OCI-LY3 (cell line): ENCODE measurements around the gene GPLD1.

Source experiments
- H2AFZ ChIP-seq: fragments of 200-600, 300-600 bp; shearing (Covaris generic); 2 replicates; pipeline ENCODE4 v1.6.0; 2014; ENCODE audit warnings: antibody characterized with exemption, low read depth, low read length
- H3K27ac ChIP-seq: fragments of 200-600, 300-600 bp; sonication (generic); 2 replicates; pipeline ENCODE4 v1.5.1; 2014; ENCODE audit warnings: mild to moderate bottlenecking, low read length, moderate library complexity, mixed read lengths
- H3K27me3 ChIP-seq: fragments of 200-600, 300-600 bp; sonication (generic); 2 replicates; pipeline ENCODE4 v1.6.1; 2014; ENCODE audit warnings: low read depth, low read length, mixed read lengths
- H3K36me3 ChIP-seq: fragments of 200-600, 300-600 bp; sonication (generic); replicated peaks from 2 replicates; pipeline ENCODE3; 2014; ENCODE audit warnings: low read depth, low read length, mixed read lengths
- H3K4me1 ChIP-seq: fragments of 300-600, 200-600 bp; sonication (generic); 2 replicates; pipeline ENCODE4 v1.6.1; 2014; ENCODE audit warnings: low read length, mixed read lengths
- H3K4me2 ChIP-seq: fragments of 200-600, 300-600 bp; sonication (generic); 2 replicates; pipeline ENCODE4 v1.6.1; 2014; ENCODE audit warnings: low read length, mixed read lengths
- H3K4me3 ChIP-seq: fragments of 300-600, 200-600 bp; sonication (generic); 2 replicates; pipeline ENCODE4 v1.5.1; 2014; ENCODE audit warnings: antibody characterized with exemption, mild to moderate bottlenecking, low read length, moderate library complexity
- H3K79me2 ChIP-seq: fragments of 300-600, 200-600 bp; shearing (Covaris generic); 2 replicates; pipeline ENCODE4 v1.6.1; 2014; ENCODE audit warnings: mild to moderate bottlenecking, low read length, mixed read lengths
- H3K9ac ChIP-seq: fragments of 300-600, 200-600 bp; shearing (Covaris generic); 2 replicates; pipeline ENCODE4 v1.6.0; 2014; ENCODE audit warnings: mild to moderate bottlenecking, low read length, moderate library complexity
- H3K9me3 ChIP-seq: fragments of 200-600, 300-600 bp; shearing (Covaris generic); 2 replicates; pipeline ENCODE4 v1.6.1; 2014; ENCODE audit warnings: low read length, mixed read lengths; ENCODE audit not compliant: insufficient read depth
- H4K20me1 ChIP-seq: fragments of 200-600, 300-600 bp; sonication (generic); 2 replicates; pipeline ENCODE4 v1.6.1; 2016; ENCODE audit warnings: low read length, mixed read lengths; ENCODE audit not compliant: insufficient read depth
- EZH2phosphoT487 ChIP-seq: fragments of 200-600 bp; shearing (Covaris generic); IDR thresholded peaks from 2 replicates; pipeline ENCODE4 v1.6.1; 2018; ENCODE audit warnings: antibody characterized with exemption, mixed run types, low read depth
- TF ChIP-seq, protein P1 (sequence below): fragments of 200-600, 300-600 bp; sonication (generic); IDR thresholded peaks from 2 replicates; pipeline ENCODE4 v1.5.1; 2014; ENCODE audit warnings: antibody characterized with exemption, low read length, low read depth

Gene GPLD1

DNA sequence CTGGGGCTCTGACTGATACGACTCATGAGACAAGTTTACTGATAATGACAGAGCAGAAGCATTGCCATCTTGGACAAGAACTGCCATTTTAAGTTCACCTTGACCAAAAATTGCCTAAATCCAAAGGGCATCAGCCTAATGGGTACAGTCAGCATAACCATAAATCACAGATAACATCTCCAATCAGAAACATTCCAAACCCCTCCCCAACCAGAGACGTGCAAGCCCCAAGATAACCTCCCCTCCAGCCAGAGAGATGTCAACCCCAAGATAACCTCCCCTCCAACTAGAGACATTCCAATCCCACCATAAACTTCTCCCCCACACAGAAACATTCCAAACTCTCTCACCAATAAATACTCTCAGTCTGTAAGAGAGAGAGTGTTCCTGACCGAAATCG, 10.5 kb downstream of the GPLD1 start:
- Histone ChIP-seq H3K79me2 (no peaks in the 10 kb centered on the region), H3K9me3 (no peaks in the 10 kb centered on the region), H4K20me1 (no peaks in the 10 kb centered on the region), H3K4me1 (no peaks in the 10 kb centered on the region), H3K36me3 (peaks cover 3% of the 10 kb centered on the region), H3K9ac (no peak overlapping the region), H3K27ac (no peak overlapping the region), H3K27me3 (no peaks in the 10 kb centered on the region), H3K4me3 (no peak overlapping the region), H2AFZ (no peak overlapping the region), H3K4me2 (no peak overlapping the region)
- no peak for TF ChIP-seq EZH2phosphoT487
- TF ChIP-seq, protein P1, sequence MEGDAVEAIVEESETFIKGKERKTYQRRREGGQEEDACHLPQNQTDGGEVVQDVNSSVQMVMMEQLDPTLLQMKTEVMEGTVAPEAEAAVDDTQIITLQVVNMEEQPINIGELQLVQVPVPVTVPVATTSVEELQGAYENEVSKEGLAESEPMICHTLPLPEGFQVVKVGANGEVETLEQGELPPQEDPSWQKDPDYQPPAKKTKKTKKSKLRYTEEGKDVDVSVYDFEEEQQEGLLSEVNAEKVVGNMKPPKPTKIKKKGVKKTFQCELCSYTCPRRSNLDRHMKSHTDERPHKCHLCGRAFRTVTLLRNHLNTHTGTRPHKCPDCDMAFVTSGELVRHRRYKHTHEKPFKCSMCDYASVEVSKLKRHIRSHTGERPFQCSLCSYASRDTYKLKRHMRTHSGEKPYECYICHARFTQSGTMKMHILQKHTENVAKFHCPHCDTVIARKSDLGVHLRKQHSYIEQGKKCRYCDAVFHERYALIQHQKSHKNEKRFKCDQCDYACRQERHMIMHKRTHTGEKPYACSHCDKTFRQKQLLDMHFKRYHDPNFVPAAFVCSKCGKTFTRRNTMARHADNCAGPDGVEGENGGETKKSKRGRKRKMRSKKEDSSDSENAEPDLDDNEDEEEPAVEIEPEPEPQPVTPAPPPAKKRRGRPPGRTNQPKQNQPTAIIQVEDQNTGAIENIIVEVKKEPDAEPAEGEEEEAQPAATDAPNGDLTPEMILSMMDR, result no peak

DNA sequence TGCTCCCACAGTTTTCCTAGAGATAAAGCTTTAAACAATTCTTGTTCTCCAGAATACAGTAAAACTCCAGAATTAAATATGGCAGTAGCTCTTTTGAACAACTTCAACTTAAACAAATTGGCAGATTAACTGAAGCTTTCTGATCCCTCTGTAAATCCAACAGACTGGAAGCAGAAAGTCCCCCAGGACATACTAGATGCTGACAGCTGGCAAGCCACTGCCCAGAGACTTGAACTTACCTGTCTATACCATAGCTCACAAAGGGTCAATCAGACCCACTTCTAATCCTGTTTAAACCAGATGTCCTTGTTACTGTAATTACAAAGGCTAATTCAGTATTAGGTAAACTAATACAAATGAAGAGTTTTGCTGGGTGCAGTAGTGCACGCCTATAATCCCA, 12.3 kb downstream of the GPLD1 start:
- Histone ChIP-seq H4K20me1 (no peaks in the 10 kb centered on the region), H3K36me3 (peaks cover 3% of the 10 kb centered on the region), H3K9ac (no peak overlapping the region), H2AFZ (no peak overlapping the region), H3K27me3 (no peaks in the 10 kb centered on the region), H3K27ac (no peak overlapping the region), H3K79me2 (no peaks in the 10 kb centered on the region), H3K4me1 (no peaks in the 10 kb centered on the region), H3K4me3 (no peak overlapping the region), H3K4me2 (no peak overlapping the region), H3K9me3 (no peaks in the 10 kb centered on the region)
- TF ChIP-seq, protein P1, result no peak
- no peak for TF ChIP-seq EZH2phosphoT487

DNA sequence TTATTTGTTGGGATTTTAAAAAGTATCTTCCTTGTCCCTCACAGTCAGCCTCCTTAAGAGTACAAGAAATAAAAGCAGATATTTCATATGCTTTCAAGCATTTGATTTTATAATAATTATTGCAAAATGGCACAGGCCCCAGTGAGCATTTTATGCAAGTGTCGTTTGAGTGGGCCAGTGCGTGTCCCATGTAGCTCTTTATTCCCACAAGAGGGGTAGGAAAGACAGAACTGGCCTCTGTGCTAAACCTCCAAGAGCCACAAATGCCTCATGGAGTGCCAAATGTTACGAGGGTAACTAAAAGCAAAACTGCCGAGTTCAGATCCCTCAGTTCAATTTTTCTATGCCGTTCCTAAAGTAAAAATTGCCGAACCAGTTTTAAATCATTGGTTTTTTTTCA, 12.7 kb downstream of the GPLD1 start:
- H3K4me3 ChIP-seq, result no peak overlapping the region
- H3K9ac ChIP-seq, result no peak overlapping the region
- H3K36me3 ChIP-seq, result peaks cover 3% of the 10 kb centered on the region
- no peaks in the 10 kb centered on the region for H3K9me3 ChIP-seq
- H3K79me2 ChIP-seq, result no peaks in the 10 kb centered on the region
- no peak overlapping the region for H3K27ac ChIP-seq
- no peak overlapping the region for H2AFZ ChIP-seq
- no peaks in the 10 kb centered on the region for H3K27me3 ChIP-seq
- H4K20me1 ChIP-seq, result no peaks in the 10 kb centered on the region
- no peaks in the 10 kb centered on the region for H3K4me1 ChIP-seq
- no peak for TF ChIP-seq EZH2phosphoT487
- TF ChIP-seq, protein P1, result no peak
- no peak overlapping the region for H3K4me2 ChIP-seq

DNA sequence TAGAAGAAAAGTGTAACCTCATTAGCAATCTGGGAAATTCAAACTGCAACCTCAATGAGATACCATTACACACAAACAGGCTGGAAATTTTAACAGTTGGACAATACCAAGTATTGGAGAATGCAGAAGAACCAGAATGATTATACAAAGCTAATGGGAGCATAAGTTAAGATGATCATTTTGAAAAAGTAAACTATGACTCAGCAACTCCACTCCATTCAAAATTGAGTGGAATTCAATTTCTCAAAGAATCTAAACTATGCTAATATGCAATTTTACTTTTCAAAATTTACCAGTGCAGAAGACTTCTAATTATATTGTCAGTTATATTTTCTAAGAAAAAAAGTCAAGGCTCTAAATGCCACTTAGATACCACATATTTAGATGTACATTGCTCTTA, 17.2 kb downstream of the GPLD1 start:
- H3K27me3 ChIP-seq, result no peaks in the 10 kb centered on the region
- no peak overlapping the region for H2AFZ ChIP-seq
- TF ChIP-seq, protein P1, result no peak
- TF ChIP-seq EZH2phosphoT487, result no peak
- H4K20me1 ChIP-seq, result no peaks in the 10 kb centered on the region
- H3K9ac ChIP-seq, result no peak overlapping the region
- no peaks in the 10 kb centered on the region for H3K9me3 ChIP-seq
- no peaks in the 10 kb centered on the region for H3K79me2 ChIP-seq
- H3K4me2 ChIP-seq, result no peak overlapping the region
- no peaks in the 10 kb centered on the region for H3K36me3 ChIP-seq
- no peak overlapping the region for H3K27ac ChIP-seq
- H3K4me3 ChIP-seq, result no peak overlapping the region
- H3K4me1 ChIP-seq, result no peaks in the 10 kb centered on the region
